Kidney (tissue), 14 donors: ENCODE data around the gene SYT11. TPM values are rescaled to one million over a fixed set of nuclear protein-coding genes. Genes with fewer than 3 reads are reported as not detected.

Source experiments
- DNase-seq, 5 donors: peaks; one replicate each; pipeline ENCODE4 v3.0.0-alpha.2; 2013 to 2020
- FAIRE-seq: peaks from 2 replicates; lab custom pipeline; 2012; peaks lifted over from hg19 to GRCh38; lab: Jason Lieb, UNC
- H3K27ac ChIP-seq, 2 donors: one replicate each; pipeline ENCODE4 v1.7.0; 2013; ENCODE audit warnings: low read depth in 2 of 2, low read length in 2 of 2, inconsistent platforms in 1 of 2
- H3K27me3 ChIP-seq: one replicate; pipeline ENCODE4 v1.7.1; 2013; ENCODE audit warnings: low read length, inconsistent platforms; ENCODE audit not compliant: control insufficient read depth, insufficient read depth
- H3K36me3 ChIP-seq, 3 donors: one replicate each; pipeline versions ENCODE4 v1.7.0 to v1.7.1; 2013; ENCODE audit warnings: low read length in 3 of 3, control low read depth in 1 of 3, inconsistent platforms in 1 of 3; ENCODE audit not compliant: insufficient read depth in 3 of 3, control insufficient read depth in 2 of 3
- H3K4me1 ChIP-seq, 3 donors: one replicate each; pipeline versions ENCODE4 v1.7.0 to v1.7.1; 2013; ENCODE audit warnings: low read length in 3 of 3, inconsistent platforms in 1 of 3, low read depth in 1 of 3; ENCODE audit not compliant: control insufficient read depth in 2 of 3, insufficient read depth in 2 of 3
- H3K4me3 ChIP-seq, 3 donors: one replicate each; pipeline versions ENCODE4 v1.7.0 to v1.8.1; 2013; ENCODE audit warnings: low read length in 3 of 3, control low read depth in 1 of 3, inconsistent platforms in 1 of 3
- H3K9ac ChIP-seq, 3 donors: one replicate each; pipeline versions ENCODE4 v1.7.0 to v1.7.1; 2013; ENCODE audit warnings: low read length in 3 of 3, control low read depth in 1 of 3, inconsistent platforms in 1 of 3
- H3K9me3 ChIP-seq, 3 donors: one replicate each; pipeline versions ENCODE4 v1.7.0 to v1.7.1; 2013; ENCODE audit warnings: low read length in 3 of 3, control low read depth in 1 of 3, inconsistent platforms in 1 of 3; ENCODE audit not compliant: control insufficient read depth in 2 of 3, insufficient read depth in 1 of 3
- intact Hi-C: fragments of 100-400 bp; cut with DNase I; formaldehyde crosslinking; loops from one replicate; pipeline ENCODE4 v1.11.1; 2022
- polyA plus RNA-seq: library from polyadenylated mRNA; stranded (reverse); fragments of 350-450 nt; fragmentation: Illumina TruSeq; extraction: RNeasy Lipid Tissue Mini Kit (QIAGEN cat#74804); gene quantifications from one replicate; pipeline ENCODE4 v1.2.3, GENCODE V29; 2014; ENCODE audit warnings: low read depth, low replicate concordance; ENCODE audit not compliant: insufficient read depth
- total RNA-seq: library from RNA; stranded (reverse); fragmentation: NEBNext Ultra II Directional; extraction: Animal tissue kit (Norgen Biotek cat#: 25700); gene quantifications from one replicate; pipeline ENCODE4 v1.2.1, GENCODE V29; 2021
- TF ChIP-seq, protein P1 (sequence below): IDR thresholded peaks from 3 replicates; pipeline ENCODE4 v1.5.1; 2012; ENCODE audit warnings: mild to moderate bottlenecking, moderate library complexity, borderline replicate concordance; ENCODE audit not compliant: insufficient read depth; ENCODE audit errors: extremely low read depth
- donor health status: control.
- donor health status: control.
- donor health status: control.
- donor health status: control.
- donor health status: control.
- donor health status: DM: yes; HTN: yes; CAD: no.
- donor health status: Normal renal cell carcinoma (clear cell type).

The SYT11 gene
- total and polyA plus RNA-seq, 2 donors from 2014 or later = 8.4 to 16.8 TPM

DNA sequence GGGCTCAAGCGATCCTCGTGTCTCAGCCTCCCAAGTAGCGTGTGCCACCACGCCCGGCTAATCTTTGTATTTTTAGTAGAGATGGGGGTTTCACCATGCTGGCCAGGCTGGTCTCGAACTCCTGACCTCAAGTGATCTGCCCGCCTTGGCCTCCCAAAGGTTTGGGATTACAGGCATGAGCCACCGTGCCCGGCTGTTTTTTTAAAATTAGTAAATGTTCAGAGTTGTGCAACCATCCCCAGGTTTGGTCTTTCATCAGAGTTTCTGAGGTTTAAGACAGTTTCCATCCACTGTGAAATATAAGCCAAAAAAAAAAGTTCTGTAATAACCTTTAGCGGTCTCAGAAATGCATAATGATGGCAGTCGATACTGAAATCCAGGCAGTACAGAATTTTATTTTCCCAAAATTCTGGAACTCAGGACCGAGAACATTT, 550 bp upstream of the SYT11 start:
- H3K4me3 ChIP-seq = peak overlapping the region; percentile 77 to 90 (median 79)
- H3K27ac ChIP-seq = peak overlapping the region; percentile 90 to 95
- TF ChIP-seq, protein P1, sequence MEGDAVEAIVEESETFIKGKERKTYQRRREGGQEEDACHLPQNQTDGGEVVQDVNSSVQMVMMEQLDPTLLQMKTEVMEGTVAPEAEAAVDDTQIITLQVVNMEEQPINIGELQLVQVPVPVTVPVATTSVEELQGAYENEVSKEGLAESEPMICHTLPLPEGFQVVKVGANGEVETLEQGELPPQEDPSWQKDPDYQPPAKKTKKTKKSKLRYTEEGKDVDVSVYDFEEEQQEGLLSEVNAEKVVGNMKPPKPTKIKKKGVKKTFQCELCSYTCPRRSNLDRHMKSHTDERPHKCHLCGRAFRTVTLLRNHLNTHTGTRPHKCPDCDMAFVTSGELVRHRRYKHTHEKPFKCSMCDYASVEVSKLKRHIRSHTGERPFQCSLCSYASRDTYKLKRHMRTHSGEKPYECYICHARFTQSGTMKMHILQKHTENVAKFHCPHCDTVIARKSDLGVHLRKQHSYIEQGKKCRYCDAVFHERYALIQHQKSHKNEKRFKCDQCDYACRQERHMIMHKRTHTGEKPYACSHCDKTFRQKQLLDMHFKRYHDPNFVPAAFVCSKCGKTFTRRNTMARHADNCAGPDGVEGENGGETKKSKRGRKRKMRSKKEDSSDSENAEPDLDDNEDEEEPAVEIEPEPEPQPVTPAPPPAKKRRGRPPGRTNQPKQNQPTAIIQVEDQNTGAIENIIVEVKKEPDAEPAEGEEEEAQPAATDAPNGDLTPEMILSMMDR = no peak
- intact Hi-C loops = no loop called here
- FAIRE-seq (no peak), DNase-seq (peak in 2 of 5 donors; percentile 12 to 58)
- no peaks in the 10 kb centered on the region for H3K9me3 ChIP-seq
- peak overlapping the region; percentile 77 to 90 (median 88) for H3K9ac ChIP-seq
- H3K27me3 ChIP-seq = no peaks in the 10 kb centered on the region
- peaks cover 0 to 11% (median 5%) of the 10 kb centered on the region in 3 donors for H3K4me1 ChIP-seq
- peaks cover 0 to 8% (median 5%) of the 10 kb centered on the region in 3 donors for H3K36me3 ChIP-seq

- Histone ChIP-seq H3K9ac (peak overlapping the region; percentile 46 to 75 (median 63)), H3K4me1 (peaks cover 0 to 11% (median 5%) of the 10 kb centered on the region in 3 donors), H3K4me3 (peak overlapping the region; percentile 48 to 90 (median 59)), H3K27me3 (no peaks in the 10 kb centered on the region), H3K9me3 (no peaks in the 10 kb centered on the region), H3K27ac (peak overlapping the region; percentile 76 to 80), H3K36me3 (no peaks in the 10 kb centered on the region)
- intact Hi-C loops = no loop called here
- DNase-seq (peak; percentile 88 to 94 (median 90)), FAIRE-seq (no peak)
- TF ChIP-seq, protein P1 = no peak
Measured at GRCh38 chr1:155859881-155860871, 809 bp downstream of the SYT11 start.

- TF ChIP-seq, protein P1 = no peak
- intact Hi-C loops = no loop called here
- Histone ChIP-seq H3K4me3 (peak overlapping the region in 1 of 3 donors; percentile 48), H3K36me3 (no peaks in the 10 kb centered on the region), H3K9me3 (no peaks in the 10 kb centered on the region), H3K4me1 (peaks cover 0 to 11% (median 4%) of the 10 kb centered on the region in 3 donors), H3K27ac (peak overlapping the region; percentile 76 to 80), H3K27me3 (no peaks in the 10 kb centered on the region), H3K9ac (peak overlapping the region; percentile 46 to 75 (median 63))
- DNase-seq (no peak), FAIRE-seq (no peak)
Measured at GRCh38 chr1:155860970-155861510, 1.7 kb downstream of the SYT11 start.
